Keratinocyte (primary cell): Measurements from ENCODE around the gene C17orf114.

Experiments
- DNase-seq: peaks from one replicate; pipeline ENCODE4 v3.0.0-alpha.2; 2011; ENCODE audit warnings: low read depth, missing footprints, low spot score
- FAIRE-seq: peaks from 2 replicates; lab custom pipeline; 2011; peaks lifted over from hg19 to GRCh38; lab: Jason Lieb, UNC
- H2AFZ ChIP-seq: 2 replicates; pipeline ENCODE4 v1.6.0; 2012; ENCODE audit warnings: low read length, control low read depth, inconsistent platforms; ENCODE audit not compliant: control insufficient read depth
- H3K27ac ChIP-seq: 2 replicates; pipeline ENCODE4 v1.5.1; 2011; ENCODE audit warnings: low read length; ENCODE audit not compliant: control insufficient read depth, insufficient read depth
- H3K27me3 ChIP-seq: 3 replicates; pipeline ENCODE4 v1.6.0; 2011; ENCODE audit warnings: low read length; ENCODE audit not compliant: control insufficient read depth, insufficient read depth; ENCODE audit errors: extremely low read depth
- H3K36me3 ChIP-seq, 2 experiments: 2 replicates in 1 of 2; 3 replicates in 1 of 2; pipeline ENCODE4 v1.5.1; 2011; ENCODE audit warnings: low read length in 2 of 2, mild to moderate bottlenecking in 1 of 2; ENCODE audit not compliant: control insufficient read depth in 2 of 2, insufficient read depth in 2 of 2; ENCODE audit errors: extremely low read depth in 1 of 2
- H3K4me1 ChIP-seq: 3 replicates; pipeline ENCODE4 v1.5.1; 2011; ENCODE audit warnings: low read length; ENCODE audit not compliant: control insufficient read depth, insufficient read depth; ENCODE audit errors: extremely low read depth
- H3K4me2 ChIP-seq: 3 replicates; pipeline ENCODE4 v1.6.0; 2011; ENCODE audit warnings: low read depth, low read length; ENCODE audit not compliant: control insufficient read depth, insufficient read depth; ENCODE audit errors: extremely low read depth
- H3K4me3 ChIP-seq, 3 experiments: fragments of 200-600 bp in 1 of 3; sonication (generic) in 1 of 3; 2 replicates in 2 of 3; 3 replicates in 1 of 3; pipeline ENCODE4 v1.5.1; 2011 to 2016; ENCODE audit warnings: low read length in 3 of 3, mild to moderate bottlenecking in 3 of 3, control low read depth in 2 of 3, inconsistent platforms in 1 of 3, low read depth in 1 of 3, mixed read lengths in 1 of 3, mixed run types in 1 of 3, moderate library complexity in 1 of 3; ENCODE audit not compliant: control insufficient read depth in 2 of 3, insufficient read depth in 2 of 3; ENCODE audit errors: extremely low read depth in 1 of 3
- H3K79me2 ChIP-seq: 2 replicates; pipeline ENCODE4 v1.6.0; 2012; ENCODE audit warnings: low read length; ENCODE audit not compliant: control insufficient read depth, insufficient read depth
- H3K9ac ChIP-seq: 3 replicates; pipeline ENCODE4 v1.6.0; 2011; ENCODE audit warnings: low read length; ENCODE audit not compliant: control insufficient read depth, insufficient read depth; ENCODE audit errors: extremely low read depth
- H3K9me1 ChIP-seq: 3 replicates; pipeline ENCODE4 v1.6.0; 2011; ENCODE audit warnings: low read length; ENCODE audit not compliant: control insufficient read depth, insufficient read depth; ENCODE audit errors: extremely low read depth
- H3K9me3 ChIP-seq: 2 replicates; pipeline ENCODE4 v1.5.1; 2012; ENCODE audit warnings: low read depth, low read length; ENCODE audit not compliant: control insufficient read depth
- H4K20me1 ChIP-seq: 3 replicates; pipeline ENCODE4 v1.6.0; 2011; ENCODE audit warnings: low read length; ENCODE audit not compliant: control insufficient read depth, insufficient read depth; ENCODE audit errors: extremely low read depth
- CTCF ChIP-seq, 3 experiments: IDR thresholded peaks in 1 of 3; conservative IDR thresholded peaks in 1 of 3; optimal IDR thresholded peaks in 1 of 3; 2 replicates in 2 of 3; 3 replicates in 1 of 3; pipeline versions ENCODE3 to v1.5.1; 2011; ENCODE audit warnings: low read length in 3 of 3, mild to moderate bottlenecking in 3 of 3, moderate library complexity in 2 of 3, control low read depth in 1 of 3, inconsistent platforms in 1 of 3; ENCODE audit not compliant: insufficient read depth in 2 of 3; ENCODE audit errors: extremely low read depth in 1 of 3
- EZH2 ChIP-seq: IDR thresholded peaks from one replicate; pipeline ENCODE4 v1.6.1; 2012; ENCODE audit warnings: inconsistent platforms, mild to moderate bottlenecking, low read length, moderate library complexity
- dilution Hi-C: fragments of 300-500 bp; cut with MboI; formaldehyde crosslinking; loops from one replicate; pipeline ENCODE4 v1.7.0; 2020; ENCODE audit warnings: low sequenced_read_pairs; ENCODE audit not compliant: extremely low pct_ligation_motif_present

Gene C17orf114

GRCh38 chr17:4766723-4767122, 35.4 kb downstream of the C17orf114 start:
- FAIRE-seq = no peak

GRCh38 chr17:4766201-4766600, 35.9 kb downstream of the C17orf114 start:
- Histone ChIP-seq H4K20me1 (no peaks in the 10 kb centered on the region), H3K36me3 (no peaks in the 10 kb centered on the region), H2AFZ (no peak overlapping the region), H3K4me3 (no peak overlapping the region), H3K4me1 (no peaks in the 10 kb centered on the region), H3K9me1 (no peaks in the 10 kb centered on the region), H3K27ac (no peak overlapping the region), H3K79me2 (no peaks in the 10 kb centered on the region), H3K9ac (no peak overlapping the region), H3K4me2 (no peak overlapping the region), H3K27me3 (no peaks in the 10 kb centered on the region), H3K9me3 (no peaks in the 10 kb centered on the region)
- DNase-seq (no peak), FAIRE-seq (no peak)
- dilution Hi-C loops = no loop called here
- TF ChIP-seq EZH2 (no peak), CTCF (optimal IDR thresholded peaks at IDR 0.05 in 1 of 3, IDR thresholded peaks at IDR 0.05 in 1 of 3, conservative IDR thresholded peaks at IDR 0.05 in 1 of 3; ENCODE audit: extremely low read depth in 1 of 3, insufficient read depth in 2 of 3, low read length in 3 of 3) (no peak)

More at GRCh38 chr17:4766723-4767122, 35.4 kb downstream of the C17orf114 start:
- DNase-seq = no peak
- Histone ChIP-seq H3K9me1 (no peaks in the 10 kb centered on the region), H4K20me1 (no peaks in the 10 kb centered on the region), H3K4me2 (no peak overlapping the region), H3K4me1 (no peaks in the 10 kb centered on the region), H3K4me3 (no peak overlapping the region), H2AFZ (no peak overlapping the region), H3K9me3 (no peaks in the 10 kb centered on the region), H3K27ac (no peak overlapping the region), H3K36me3 (no peaks in the 10 kb centered on the region), H3K79me2 (no peaks in the 10 kb centered on the region), H3K9ac (no peak overlapping the region), H3K27me3 (peaks cover under 1% of the 10 kb centered on the region)
- no peak for TF ChIP-seq CTCF (optimal IDR thresholded peaks at IDR 0.05 in 1 of 3, IDR thresholded peaks at IDR 0.05 in 1 of 3, conservative IDR thresholded peaks at IDR 0.05 in 1 of 3; ENCODE audit: extremely low read depth in 1 of 3, insufficient read depth in 2 of 3, low read length in 3 of 3)
- TF ChIP-seq EZH2 = no peak
- dilution Hi-C loops = no loop called here
